ENCODE data around the gene MED16. TPM values are rescaled to one million over a fixed set of nuclear protein-coding genes. Genes with fewer than 3 reads are reported as not detected.

MED16 gene
- total RNA-seq, 1 donor from 2014 or later = 36.3 TPM

- DNase-seq (ENCODE audit: low spot score) = no peak
- peak; percentile 17 for ATAC-seq
Observed at GRCh38 chr19:875265-875879, 17.6 kb downstream of the MED16 start.

- ATAC-seq (no peak), DNase-seq (ENCODE audit: low spot score) (no peak)
Observed at GRCh38 chr19:873561-874041, 19.4 kb downstream of the MED16 start.

- DNase-seq (ENCODE audit: low spot score) (no peak), ATAC-seq (no peak)
Observed at GRCh38 chr19:873084-873483, 19.9 kb downstream of the MED16 start.

GRCh38 chr19:872266-872951 lies 20.6 kb downstream of the MED16 start:
- DNase-seq (ENCODE audit: low spot score) (no peak), ATAC-seq (peak; percentile 9)

- DNase-seq (ENCODE audit: low spot score) (no peak), ATAC-seq (no peak)
Observed at GRCh38 chr19:871446-872265, 21.3 kb downstream of the MED16 start.

GRCh38 chr19:870963-871401 lies 22.0 kb downstream of the MED16 start:
- no peak for ATAC-seq
- no peak for DNase-seq (ENCODE audit: low spot score)

GRCh38 chr19:870314-870713 lies 22.7 kb downstream of the MED16 start:
- no peak for DNase-seq (ENCODE audit: low spot score)
- ATAC-seq = no peak

GRCh38 chr19:869245-870177 lies 23.5 kb downstream of the MED16 start:
- no peak for DNase-seq (ENCODE audit: low spot score)
- ATAC-seq = no peak

GRCh38 chr19:868458-869244 lies 24.3 kb downstream of the MED16 start:
- ATAC-seq (no peak), DNase-seq (ENCODE audit: low spot score) (no peak)

- ATAC-seq (no peak), DNase-seq (ENCODE audit: low spot score) (no peak)
Observed at GRCh38 chr19:867855-868457, 25.0 kb downstream of the MED16 start.

GRCh38 chr19:867301-867793 lies 25.6 kb downstream of the MED16 start:
- ATAC-seq (no peak), DNase-seq (ENCODE audit: low spot score) (no peak)

GRCh38 chr19:866769-867300 lies 26.2 kb downstream of the MED16 start:
- no peak for DNase-seq (ENCODE audit: low spot score)
- no peak for ATAC-seq

GRCh38 chr19:863315-863620 lies 29.7 kb downstream of the MED16 start:
- ATAC-seq (no peak), DNase-seq (ENCODE audit: low spot score) (no peak)

GRCh38 chr19:862581-863314 lies 30.2 kb downstream of the MED16 start:
- peak; percentile 28 for ATAC-seq
- no peak for DNase-seq (ENCODE audit: low spot score)

GRCh38 chr19:861756-862580 lies 31.0 kb downstream of the MED16 start:
- peak; percentile 23 for ATAC-seq
- no peak for DNase-seq (ENCODE audit: low spot score)

GRCh38 chr19:861141-861755 lies 31.7 kb downstream of the MED16 start:
- DNase-seq (ENCODE audit: low spot score) (no peak), ATAC-seq (no peak)
